IPS-20b (cell line): ENCODE data around the gene SAMD4A.

ENCODE experiments used
- H3K27ac ChIP-seq: one replicate; pipeline ENCODE4 v1.5.1; 2013; ENCODE audit warnings: low read length
- H3K27me3 ChIP-seq: 2 replicates; pipeline ENCODE4 v1.6.1; 2013; ENCODE audit warnings: mild to moderate bottlenecking, low read length, inconsistent platforms; ENCODE audit not compliant: insufficient read depth
- H3K36me3 ChIP-seq: 2 replicates; pipeline ENCODE4 v1.6.1; 2013; ENCODE audit warnings: low read depth, mild to moderate bottlenecking, inconsistent platforms, low read length, moderate library complexity; ENCODE audit not compliant: insufficient read depth
- H3K4me1 ChIP-seq: 2 replicates; pipeline ENCODE4 v1.6.1; 2013; ENCODE audit warnings: mild to moderate bottlenecking, control low read depth, inconsistent platforms, low read length, moderate library complexity; ENCODE audit not compliant: insufficient read depth
- H3K4me3 ChIP-seq: 2 replicates; pipeline ENCODE4 v1.5.1; 2013; ENCODE audit warnings: mild to moderate bottlenecking, low read length, inconsistent platforms
- H3K9ac ChIP-seq: 2 replicates; pipeline ENCODE4 v1.6.1; 2013; ENCODE audit warnings: low read depth, mild to moderate bottlenecking, inconsistent platforms, low read length, moderate library complexity
- H3K9me3 ChIP-seq: 2 replicates; pipeline ENCODE4 v1.6.1; 2013; ENCODE audit warnings: mild to moderate bottlenecking, low read depth, low read length, inconsistent platforms; ENCODE audit not compliant: insufficient read depth

Gene SAMD4A

DNA sequence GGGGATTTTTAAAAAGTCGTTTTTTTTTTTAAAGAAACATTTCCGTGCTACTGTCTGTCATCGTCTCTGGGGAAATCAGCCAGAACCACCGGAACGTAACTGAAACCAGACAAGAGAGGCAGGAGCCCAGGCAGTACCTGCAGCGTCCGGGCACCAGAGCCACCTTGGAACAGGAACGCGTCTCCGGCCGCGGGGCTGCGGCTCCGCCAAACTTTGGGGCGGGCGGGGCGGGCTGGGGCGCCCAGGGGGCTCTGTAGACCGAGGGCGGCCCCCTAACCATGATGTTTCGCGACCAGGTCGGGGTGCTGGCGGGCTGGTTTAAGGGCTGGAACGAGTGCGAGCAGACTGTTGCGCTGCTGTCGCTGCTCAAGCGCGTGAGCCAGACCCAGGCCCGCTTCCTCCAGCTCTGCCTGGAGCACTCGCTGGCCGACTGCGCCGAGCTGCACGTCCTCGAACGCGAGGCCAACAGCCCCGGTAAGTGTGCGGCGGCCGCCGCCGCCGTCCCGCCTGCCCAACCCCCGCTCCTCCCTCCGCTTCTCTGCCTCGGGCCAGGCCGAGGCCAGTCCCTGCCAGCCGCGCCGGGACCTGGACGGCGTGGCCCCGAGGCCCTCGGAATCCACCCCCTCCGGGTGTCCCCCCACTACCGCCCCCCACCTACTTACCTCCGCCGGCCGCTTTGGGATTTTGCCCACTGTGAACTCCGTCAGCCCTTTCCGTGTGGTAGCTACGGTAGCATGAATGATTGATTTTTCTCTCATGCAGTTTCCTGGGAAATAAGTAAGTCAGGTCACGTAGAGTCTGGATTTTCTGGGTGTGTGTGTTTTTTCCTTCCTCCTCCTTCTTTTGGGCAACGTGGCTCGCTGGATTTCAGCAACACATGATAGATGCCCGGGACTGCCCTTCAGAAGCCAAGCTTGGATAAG, 972 bp downstream of the SAMD4A start:
- Histone ChIP-seq H3K9ac (peak overlapping the region; percentile 58; the same call in 1 of the 2 replicates), H3K36me3 (no peaks in the 10 kb centered on the region), H3K27ac (no peak overlapping the region), H3K4me1 (peaks cover 10% of the 10 kb centered on the region), H3K9me3 (no peaks in the 10 kb centered on the region), H3K4me3 (peak overlapping the region; percentile 80), H3K27me3 (peaks cover 62% of the 10 kb centered on the region)

GRCh38 chr14:54568821-54569595, 2.1 kb downstream of the SAMD4A start:
- Histone ChIP-seq H3K4me3 (peak overlapping the region; percentile 41; the same call in 1 of the 2 replicates), H3K9ac (no peak overlapping the region), H3K27ac (no peak overlapping the region), H3K4me1 (peaks cover 10% of the 10 kb centered on the region), H3K36me3 (no peaks in the 10 kb centered on the region), H3K27me3 (peaks cover 59% of the 10 kb centered on the region), H3K9me3 (no peaks in the 10 kb centered on the region)

GRCh38 chr14:54570047-54570446, 3.1 kb downstream of the SAMD4A start:
- Histone ChIP-seq H3K4me3 (no peak overlapping the region), H3K27ac (no peak overlapping the region), H3K4me1 (peaks cover 3% of the 10 kb centered on the region; the same call in 1 of the 2 replicates), H3K9ac (no peak overlapping the region), H3K9me3 (no peaks in the 10 kb centered on the region), H3K36me3 (no peaks in the 10 kb centered on the region), H3K27me3 (peaks cover 49% of the 10 kb centered on the region)

- no peak overlapping the region for H3K9ac ChIP-seq
- no peak overlapping the region for H3K27ac ChIP-seq
- H3K4me1 ChIP-seq, result peaks cover 3% of the 10 kb centered on the region; the same call in 1 of the 2 replicates
- H3K9me3 ChIP-seq, result no peaks in the 10 kb centered on the region
- H3K36me3 ChIP-seq, result no peaks in the 10 kb centered on the region
- no peak overlapping the region for H3K4me3 ChIP-seq
- H3K27me3 ChIP-seq, result peaks cover 41% of the 10 kb centered on the region
Observed at GRCh38 chr14:54570631-54571415, 3.9 kb downstream of the SAMD4A start.

- H3K4me1 ChIP-seq, result peaks cover 3% of the 10 kb centered on the region; the same call in 1 of the 2 replicates
- H3K27me3 ChIP-seq, result peaks cover 28% of the 10 kb centered on the region
- H3K4me3 ChIP-seq, result no peak overlapping the region
- no peak overlapping the region for H3K9ac ChIP-seq
- H3K27ac ChIP-seq, result no peak overlapping the region
- H3K9me3 ChIP-seq, result no peaks in the 10 kb centered on the region
- no peaks in the 10 kb centered on the region for H3K36me3 ChIP-seq
Observed at GRCh38 chr14:54572316-54572715, 5.4 kb downstream of the SAMD4A start.

GRCh38 chr14:54574528-54574927, 7.6 kb downstream of the SAMD4A start:
- H3K4me1 ChIP-seq, result no peaks in the 10 kb centered on the region
- no peaks in the 10 kb centered on the region for H3K9me3 ChIP-seq
- H3K36me3 ChIP-seq, result no peaks in the 10 kb centered on the region
- H3K9ac ChIP-seq, result no peak overlapping the region
- H3K27me3 ChIP-seq, result peaks cover 8% of the 10 kb centered on the region
- no peak overlapping the region for H3K4me3 ChIP-seq
- H3K27ac ChIP-seq, result no peak overlapping the region

DNA sequence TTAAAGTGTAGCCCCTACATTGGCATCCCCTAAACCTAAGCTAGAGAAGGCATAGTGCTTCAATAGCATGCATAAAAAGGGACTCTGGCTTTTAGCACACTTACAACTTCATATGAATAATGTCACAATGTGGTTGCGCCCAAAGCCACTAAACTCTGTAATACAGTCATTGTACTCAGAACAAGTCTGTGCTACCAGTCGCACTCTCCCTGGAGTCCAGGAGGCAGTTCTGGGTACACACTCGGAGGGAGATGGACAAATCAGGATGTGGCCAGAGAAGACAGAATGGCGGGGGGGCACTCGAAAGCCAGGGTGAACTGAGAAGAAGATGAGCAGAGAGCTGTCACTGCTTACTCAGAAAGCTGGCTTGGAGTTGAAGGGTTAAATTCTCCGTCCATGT, 10.6 kb downstream of the SAMD4A start:
- Histone ChIP-seq H3K9ac (no peak overlapping the region), H3K36me3 (no peaks in the 10 kb centered on the region), H3K4me1 (no peaks in the 10 kb centered on the region), H3K4me3 (no peak overlapping the region), H3K27ac (no peak overlapping the region), H3K9me3 (no peaks in the 10 kb centered on the region), H3K27me3 (no peaks in the 10 kb centered on the region)

DNA sequence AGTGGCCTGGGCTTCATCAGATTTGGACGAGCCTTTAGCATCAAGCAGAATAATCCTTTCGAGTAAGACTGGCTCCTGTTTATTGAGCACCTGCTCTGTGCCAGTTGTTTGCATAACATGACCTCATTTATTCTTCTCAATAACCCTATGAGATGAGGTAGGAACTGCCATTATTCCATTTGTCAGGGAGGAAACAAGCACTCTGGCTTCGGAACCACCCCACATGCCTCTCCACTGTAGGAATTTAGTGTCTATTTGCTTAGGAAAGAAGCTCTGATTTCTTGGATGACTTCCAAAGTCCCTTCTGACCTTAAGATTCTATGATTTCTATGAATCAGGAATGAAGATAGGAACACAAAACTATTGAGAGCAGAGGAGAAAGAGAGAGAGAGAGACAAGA, 11.0 kb downstream of the SAMD4A start:
- Histone ChIP-seq H3K27me3 (no peaks in the 10 kb centered on the region), H3K27ac (no peak overlapping the region), H3K9ac (no peak overlapping the region), H3K4me1 (no peaks in the 10 kb centered on the region), H3K4me3 (no peak overlapping the region), H3K9me3 (no peaks in the 10 kb centered on the region), H3K36me3 (no peaks in the 10 kb centered on the region)

GRCh38 chr14:54579621-54580020, 12.7 kb downstream of the SAMD4A start:
- H3K9me3 ChIP-seq, result no peaks in the 10 kb centered on the region
- no peak overlapping the region for H3K9ac ChIP-seq
- no peaks in the 10 kb centered on the region for H3K4me1 ChIP-seq
- no peak overlapping the region for H3K4me3 ChIP-seq
- H3K36me3 ChIP-seq, result no peaks in the 10 kb centered on the region
- H3K27ac ChIP-seq, result no peak overlapping the region
- H3K27me3 ChIP-seq, result no peaks in the 10 kb centered on the region

GRCh38 chr14:54580933-54581332, 14.0 kb downstream of the SAMD4A start:
- Histone ChIP-seq H3K36me3 (no peaks in the 10 kb centered on the region), H3K27ac (no peak overlapping the region), H3K9ac (no peak overlapping the region)

DNA sequence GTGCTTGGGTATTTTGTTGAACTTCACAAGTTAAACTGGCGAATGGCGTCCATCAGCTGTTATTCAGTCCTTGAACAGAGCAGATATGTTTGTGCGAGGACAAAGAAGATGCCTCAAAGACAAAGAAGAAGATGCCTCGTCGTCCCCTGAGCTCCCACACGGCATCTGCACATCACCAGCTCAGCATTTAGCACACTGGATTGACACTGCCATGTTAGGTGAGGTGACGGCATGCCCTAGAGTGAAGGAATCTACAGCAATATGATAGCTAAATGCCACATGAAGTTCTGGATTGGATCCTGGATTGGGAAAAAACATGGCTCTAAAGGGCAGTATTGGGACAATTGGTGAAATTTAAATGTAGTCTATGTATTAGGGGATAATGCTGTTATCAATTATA, 15.4 kb downstream of the SAMD4A start:
- no peaks in the 10 kb centered on the region for H3K4me1 ChIP-seq
- H3K27me3 ChIP-seq, result no peaks in the 10 kb centered on the region
- no peak overlapping the region for H3K27ac ChIP-seq
- no peak overlapping the region for H3K4me3 ChIP-seq
- H3K9ac ChIP-seq, result no peak overlapping the region
- no peaks in the 10 kb centered on the region for H3K9me3 ChIP-seq
- no peaks in the 10 kb centered on the region for H3K36me3 ChIP-seq

More at GRCh38 chr14:54580933-54581332, 14.0 kb downstream of the SAMD4A start:
- Histone ChIP-seq H3K4me3 (no peak overlapping the region), H3K27me3 (no peaks in the 10 kb centered on the region), H3K9me3 (no peaks in the 10 kb centered on the region), H3K4me1 (no peaks in the 10 kb centered on the region)
